Panc1 (cell line): Measurements from ENCODE around the gene FSHR. TPM values are rescaled to one million over a fixed set of nuclear protein-coding genes. Genes with fewer than 3 reads are reported as not detected.

Experiments
- ATAC-seq: fragments of 200-7000 bp; cut with Tn5 transposase; 2 replicates; pipeline ENCODE4 v1.9.1; 2020; ENCODE audit warnings: mild to moderate bottlenecking, moderate library complexity
- BruUV-seq: library from RNA; stranded (reverse); fragments of 400-500 nt; replicated peaks from 2 replicates; lab custom pipeline; 2021; lab: Mats Ljungman, UMichigan
- CTCF ChIA-PET: fragments of 300-600 bp; sonication (Branson Sonifier 250); formaldehyde crosslinking; loops from one replicate; lab custom pipeline; 2022; ENCODE audit warnings: antibody characterized with exemption; lab: Charles Lee
- POLR2A ChIA-PET: fragments of 300-600 bp; sonication (Branson Sonifier 250); formaldehyde crosslinking; loops from one replicate; lab custom pipeline; 2022; ENCODE audit warnings: antibody characterized with exemption; lab: Charles Lee
- DNase-seq: peaks from one replicate; pipeline ENCODE4 v3.0.0-alpha.2; 2010; ENCODE audit warnings: low read depth, low spot score
- H3K27ac ChIP-seq: 2 replicates; pipeline ENCODE4 v1.5.1; 2011; ENCODE audit warnings: mild to moderate bottlenecking, low read length, inconsistent platforms
- H3K27me3 ChIP-seq: fragments of 200-500 bp; sonication (Bioruptor generic); 2 replicates; pipeline ENCODE4 v1.6.0; 2014; ENCODE audit warnings: low read length, inconsistent platforms; ENCODE audit not compliant: control insufficient read depth, insufficient read depth
- H3K36me3 ChIP-seq: fragments of 200-500 bp; sonication (Bioruptor generic); 2 replicates; pipeline ENCODE4 v1.5.1; 2014; ENCODE audit warnings: inconsistent platforms, mild to moderate bottlenecking, low read length, moderate library complexity; ENCODE audit not compliant: control insufficient read depth, insufficient read depth
- H3K4me1 ChIP-seq: 2 replicates; pipeline ENCODE4 v1.5.1; 2011; ENCODE audit warnings: inconsistent platforms, mild to moderate bottlenecking, low read length, moderate library complexity; ENCODE audit not compliant: control insufficient read depth, insufficient read depth
- H3K4me3 ChIP-seq, 2 experiments: 2 replicates each; pipeline ENCODE4 v1.5.1; 2011 to 2012; ENCODE audit warnings: low read depth in 2 of 2, low read length in 2 of 2, mild to moderate bottlenecking in 2 of 2, inconsistent platforms in 1 of 2, moderate library complexity in 1 of 2
- H3K9me3 ChIP-seq: fragments of 200-500 bp; sonication (Bioruptor generic); 2 replicates; pipeline ENCODE4 v1.5.1; 2014; ENCODE audit warnings: low read depth, mild to moderate bottlenecking, inconsistent platforms, low read length, moderate library complexity; ENCODE audit not compliant: control insufficient read depth, insufficient read depth
- POLR2AphosphoS5 ChIP-seq: IDR thresholded peaks from 2 replicates; pipeline ENCODE4 v1.6.1; 2012; ENCODE audit warnings: mild to moderate bottlenecking, low read depth, low read length, moderate library complexity
- REST ChIP-seq, 2 experiments: IDR thresholded peaks; 2 replicates each; pipeline ENCODE4 v1.6.1; 2011 to 2012; ENCODE audit warnings: low read depth in 2 of 2, control low read depth in 1 of 2, low read length in 1 of 2, mild to moderate bottlenecking in 1 of 2, moderate library complexity in 1 of 2; ENCODE audit not compliant: insufficient read depth in 1 of 2
- SIN3A ChIP-seq: IDR thresholded peaks from 2 replicates; pipeline ENCODE4 v1.6.1; 2012; ENCODE audit warnings: low read depth, mild to moderate bottlenecking, low read length, moderate library complexity, borderline replicate concordance; ENCODE audit not compliant: insufficient read depth
- TCF7L2 ChIP-seq: IDR thresholded peaks from 2 replicates; pipeline ENCODE4 v1.6.1; 2011; ENCODE audit warnings: mild to moderate bottlenecking, low read depth, low read length, inconsistent platforms
- in situ Hi-C: cut with HindIII; loops from 2 replicates; pipeline ENCODE4 v1.10.0; 2016; ENCODE audit warnings: low sequenced_read_pairs, low pct_unique_long_range_greater_than_20kb
- intact Hi-C: fragments of 100-400 bp; cut with micrococcal nuclease; formaldehyde crosslinking; loops from one replicate; pipeline ENCODE4 v1.10.0; 2022; ENCODE audit not compliant: unreplicated experiment
- total RNA-seq: library from RNA; stranded (reverse); gene quantifications from one replicate; pipeline ENCODE4 v1.2.1, GENCODE V29; 2021; ENCODE audit not compliant: unreplicated experiment
- TF ChIP-seq, protein P1 (sequence below): fragments of 450-650 bp; IDR thresholded peaks from 2 replicates; pipeline ENCODE4 v1.5.1; 2017; ENCODE audit warnings: mild to moderate bottlenecking

The FSHR gene
- total RNA-seq, 1 experiment from 2014 or later = not detected

DNA sequence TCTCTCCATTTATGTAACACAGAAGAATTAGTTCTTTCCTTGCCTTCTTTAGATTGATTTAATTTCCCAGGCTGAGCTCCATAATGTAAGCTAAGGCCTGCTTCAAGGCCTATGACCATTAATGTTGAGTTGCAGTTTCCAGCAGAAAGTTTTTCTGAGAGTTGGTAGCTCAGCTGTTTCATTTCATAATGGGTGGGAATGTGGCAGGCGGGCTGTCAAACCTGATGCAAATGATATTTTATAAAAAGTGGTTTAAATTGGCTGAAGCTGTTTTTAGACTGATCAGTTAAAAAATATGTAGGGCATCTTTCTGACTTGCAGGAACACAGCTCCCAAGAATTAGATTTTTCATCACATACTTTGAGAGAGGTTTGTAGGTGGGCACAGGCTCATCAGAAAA, 40.4 kb upstream of the FSHR start:
- intact Hi-C loops (no loop called here), in situ Hi-C loops (no loop called here)
- no TSS peak for BruUV-seq
- H3K9me3 ChIP-seq = no peaks in the 10 kb centered on the region
- ATAC-seq (no peak), DNase-seq (no peak)
- POLR2A ChIA-PET = no interaction called here
- CTCF ChIA-PET = no interaction called here
- TF ChIP-seq TCF7L2 (no peak), SIN3A (no peak), POLR2AphosphoS5 (no peak)
- H3K4me3 ChIP-seq = no peak overlapping the region
- no peaks in the 10 kb centered on the region for H3K4me1 ChIP-seq
- H3K27me3 ChIP-seq = no peaks in the 10 kb centered on the region
- H3K36me3 ChIP-seq = no peaks in the 10 kb centered on the region
- H3K27ac ChIP-seq = no peak overlapping the region

GRCh38 chr2:49192036-49192435, 37.7 kb upstream of the FSHR start:
- POLR2A ChIA-PET = no interaction called here
- in situ Hi-C loops (no loop called here), intact Hi-C loops (no loop called here)
- CTCF ChIA-PET = no interaction called here
- H3K27me3 ChIP-seq = no peaks in the 10 kb centered on the region
- ATAC-seq = no peak
- DNase-seq = no peak
- H3K27ac ChIP-seq = no peak overlapping the region
- TF ChIP-seq, protein P1, sequence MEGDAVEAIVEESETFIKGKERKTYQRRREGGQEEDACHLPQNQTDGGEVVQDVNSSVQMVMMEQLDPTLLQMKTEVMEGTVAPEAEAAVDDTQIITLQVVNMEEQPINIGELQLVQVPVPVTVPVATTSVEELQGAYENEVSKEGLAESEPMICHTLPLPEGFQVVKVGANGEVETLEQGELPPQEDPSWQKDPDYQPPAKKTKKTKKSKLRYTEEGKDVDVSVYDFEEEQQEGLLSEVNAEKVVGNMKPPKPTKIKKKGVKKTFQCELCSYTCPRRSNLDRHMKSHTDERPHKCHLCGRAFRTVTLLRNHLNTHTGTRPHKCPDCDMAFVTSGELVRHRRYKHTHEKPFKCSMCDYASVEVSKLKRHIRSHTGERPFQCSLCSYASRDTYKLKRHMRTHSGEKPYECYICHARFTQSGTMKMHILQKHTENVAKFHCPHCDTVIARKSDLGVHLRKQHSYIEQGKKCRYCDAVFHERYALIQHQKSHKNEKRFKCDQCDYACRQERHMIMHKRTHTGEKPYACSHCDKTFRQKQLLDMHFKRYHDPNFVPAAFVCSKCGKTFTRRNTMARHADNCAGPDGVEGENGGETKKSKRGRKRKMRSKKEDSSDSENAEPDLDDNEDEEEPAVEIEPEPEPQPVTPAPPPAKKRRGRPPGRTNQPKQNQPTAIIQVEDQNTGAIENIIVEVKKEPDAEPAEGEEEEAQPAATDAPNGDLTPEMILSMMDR = no peak
- TF ChIP-seq TCF7L2 (no peak), POLR2AphosphoS5 (no peak), REST (IDR thresholded peaks at IDR 0.05; ENCODE audit: insufficient read depth in 1 of 2, low read depth in 2 of 2, low read length in 1 of 2) (no peak), SIN3A (no peak)
- no TSS peak for BruUV-seq
- H3K9me3 ChIP-seq = no peaks in the 10 kb centered on the region
- H3K4me1 ChIP-seq = no peaks in the 10 kb centered on the region
- H3K4me3 ChIP-seq = no peak overlapping the region
- H3K36me3 ChIP-seq = no peaks in the 10 kb centered on the region

DNA sequence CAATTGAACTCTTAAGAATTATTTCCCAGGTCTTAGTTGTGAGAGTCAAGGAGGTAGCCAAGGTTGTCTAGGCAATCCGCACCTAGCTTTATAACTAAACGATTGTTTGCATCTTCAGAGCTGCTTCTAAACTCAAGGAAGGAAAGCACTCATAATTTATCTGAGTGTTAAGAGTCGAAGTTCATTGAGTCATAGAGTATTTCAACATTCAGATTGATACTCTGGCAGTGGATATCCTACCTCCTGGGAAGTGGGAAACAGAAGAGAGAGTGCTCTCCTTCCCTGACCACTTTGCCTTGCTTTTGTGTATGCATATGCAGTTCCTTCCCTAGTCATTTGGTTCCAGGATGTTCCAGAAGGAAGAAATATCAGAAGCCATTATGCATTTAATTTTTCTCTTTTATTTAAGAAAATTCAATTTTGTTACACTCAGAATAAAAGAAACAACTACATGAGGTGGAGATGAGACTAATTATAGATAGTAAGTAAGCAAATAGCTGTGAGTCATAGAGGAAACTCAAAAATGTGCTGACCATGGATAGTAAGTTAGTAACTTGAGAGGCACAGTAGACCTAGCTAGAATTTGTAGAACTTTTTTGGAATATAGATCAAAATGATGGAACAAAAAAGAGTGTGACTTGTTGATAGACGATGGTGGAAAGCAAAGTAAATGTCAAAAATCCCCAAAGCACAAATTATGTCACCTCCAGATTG, 35.4 kb upstream of the FSHR start:
- CTCF ChIA-PET = no interaction called here
- Histone ChIP-seq H3K36me3 (no peaks in the 10 kb centered on the region), H3K4me3 (no peak overlapping the region), H3K27me3 (no peaks in the 10 kb centered on the region), H3K27ac (no peak overlapping the region), H3K9me3 (no peaks in the 10 kb centered on the region), H3K4me1 (no peaks in the 10 kb centered on the region)
- intact Hi-C loops (no loop called here), in situ Hi-C loops (no loop called here)
- POLR2A ChIA-PET = no interaction called here
- no peak for DNase-seq
- ATAC-seq = no peak
- no TSS peak for BruUV-seq
- TF ChIP-seq, protein P1 = no peak
